ENCODE measurements around the gene PRKCQ.
"Not testable (repeated sequence)": the region's sequence is repeated elsewhere in the genome, so short reads cannot be mapped to it uniquely, and the experiment has no call there.

Gene PRKCQ

DNA sequence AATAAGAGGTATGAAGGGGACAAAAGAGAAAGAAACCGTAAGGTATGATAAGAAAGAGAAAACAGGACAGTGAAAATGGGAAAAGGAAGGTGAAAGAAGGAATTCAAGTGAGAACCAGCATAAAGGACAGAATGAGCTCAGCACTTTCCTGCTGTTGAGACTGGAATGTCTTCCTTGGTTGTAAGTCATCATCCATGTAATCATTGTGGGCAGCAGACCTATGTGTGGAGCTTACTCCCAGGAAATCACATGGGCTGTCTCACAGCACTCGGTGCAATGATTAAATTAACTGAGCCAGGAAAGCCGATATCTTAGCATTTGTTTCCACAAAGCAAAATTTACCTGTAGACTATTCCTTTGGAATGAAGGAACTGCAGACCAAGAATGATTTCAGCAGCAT, 118.1 kb downstream of the PRKCQ start:
- in situ Hi-C loops (cut with MboI; ENCODE audit: low sequenced_read_pairs): no loop called here

DNA sequence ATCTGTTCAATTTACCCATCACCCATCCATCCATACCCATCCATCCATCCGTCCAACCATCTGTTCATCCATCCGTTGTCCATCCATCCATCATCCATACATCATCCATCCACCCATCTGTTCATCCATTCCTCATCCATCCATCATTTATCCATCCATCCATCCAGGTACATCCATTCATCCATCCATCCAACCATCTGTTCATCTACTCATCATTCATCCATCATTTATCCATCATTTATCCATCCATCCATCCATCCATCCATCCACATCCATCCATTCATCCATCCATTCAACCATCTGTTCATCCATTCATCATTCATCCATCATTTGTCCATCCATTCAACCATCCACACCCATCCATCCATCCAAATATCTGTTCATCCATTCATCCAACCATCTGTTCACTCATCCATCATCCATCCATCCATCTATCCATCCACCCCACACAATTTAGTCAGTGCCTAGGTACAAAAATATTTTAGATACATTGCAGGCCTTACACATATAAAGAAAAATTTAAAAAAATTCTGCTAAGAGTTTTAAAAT, 119.1 kb downstream of the PRKCQ start:
- in situ Hi-C loops (cut with MboI; ENCODE audit: low sequenced_read_pairs): no loop called here

DNA sequence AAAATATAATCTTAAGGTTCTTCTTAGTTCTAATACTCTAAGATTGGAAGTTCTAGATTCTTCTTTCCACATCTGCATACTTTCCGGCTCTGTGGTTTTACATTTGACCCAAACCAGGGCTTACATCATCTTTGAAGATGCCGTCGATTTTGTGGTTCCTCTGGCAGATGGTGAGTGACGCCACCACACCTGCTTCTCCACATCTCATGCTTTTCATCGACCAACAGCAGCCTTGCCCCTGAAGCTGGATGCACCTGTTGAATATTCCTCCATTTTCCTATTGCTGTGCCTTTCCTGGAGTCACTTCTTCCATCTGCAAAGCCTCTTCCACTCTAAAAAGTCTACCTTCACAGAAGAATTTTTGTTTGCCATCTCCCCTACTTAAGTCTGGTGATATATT, 121.3 kb downstream of the PRKCQ start:
- in situ Hi-C loops (cut with MboI; ENCODE audit: low sequenced_read_pairs): no loop called here

DNA sequence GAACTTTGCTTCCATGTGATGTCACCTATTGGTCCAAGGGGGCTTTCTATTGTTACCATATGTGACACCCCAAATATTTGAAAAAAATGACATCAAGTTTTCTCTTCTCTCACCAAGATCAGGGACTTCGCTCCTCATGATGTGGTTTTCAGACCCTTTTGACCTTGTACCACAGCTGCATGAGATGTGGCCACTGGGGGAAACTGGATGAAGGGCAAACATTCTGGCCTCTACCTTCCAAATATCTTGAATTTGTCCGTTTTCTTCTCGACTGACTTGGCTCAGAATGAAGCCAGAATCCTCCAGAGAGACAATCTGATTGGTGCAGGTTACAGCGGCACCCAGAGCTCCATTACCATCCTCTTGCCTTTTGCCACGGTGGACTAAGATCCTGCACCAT, 122.7 kb downstream of the PRKCQ start:
- in situ Hi-C loops (cut with MboI; ENCODE audit: low sequenced_read_pairs): no loop called here

DNA sequence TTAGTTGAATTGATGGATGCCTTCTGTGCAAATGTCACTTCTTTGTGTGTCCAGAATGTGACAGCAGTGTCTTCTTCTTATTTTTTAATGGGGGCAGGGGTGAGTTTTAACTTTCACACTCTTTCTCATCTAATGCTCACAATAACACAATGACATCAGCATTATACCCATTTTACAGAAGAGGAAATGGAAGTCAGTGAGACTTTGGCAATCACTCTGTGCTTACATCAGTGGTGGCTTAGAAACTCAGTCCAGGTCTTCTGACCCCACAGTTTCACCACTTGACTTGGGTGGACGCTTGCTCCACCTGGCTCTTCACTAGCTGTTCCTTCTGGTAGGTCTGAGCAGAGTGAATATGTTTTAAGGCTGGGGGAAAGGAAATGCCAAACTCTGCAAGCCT, 124.0 kb downstream of the PRKCQ start:
- in situ Hi-C loops (cut with MboI; ENCODE audit: low sequenced_read_pairs): no loop called here

DNA sequence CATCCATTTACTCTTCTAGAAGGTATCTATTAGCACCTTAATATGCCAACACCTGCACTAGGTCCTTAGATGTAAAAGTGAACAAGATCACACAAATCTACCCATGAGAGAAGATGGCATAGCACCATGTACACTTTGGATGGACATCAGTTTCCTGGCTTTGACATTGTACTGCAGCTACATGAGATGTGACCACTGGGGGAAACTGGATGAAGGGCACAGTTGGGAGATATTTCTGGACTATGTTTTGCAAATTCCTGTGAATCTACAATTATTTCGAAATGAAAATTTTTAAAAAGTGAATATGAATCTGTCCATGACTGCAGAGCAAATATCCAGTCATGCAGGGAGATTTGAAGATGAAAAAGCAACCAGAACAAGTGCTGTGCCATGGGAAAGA, 124.5 kb downstream of the PRKCQ start:
- in situ Hi-C loops (cut with MboI; ENCODE audit: low sequenced_read_pairs): no loop called here

DNA sequence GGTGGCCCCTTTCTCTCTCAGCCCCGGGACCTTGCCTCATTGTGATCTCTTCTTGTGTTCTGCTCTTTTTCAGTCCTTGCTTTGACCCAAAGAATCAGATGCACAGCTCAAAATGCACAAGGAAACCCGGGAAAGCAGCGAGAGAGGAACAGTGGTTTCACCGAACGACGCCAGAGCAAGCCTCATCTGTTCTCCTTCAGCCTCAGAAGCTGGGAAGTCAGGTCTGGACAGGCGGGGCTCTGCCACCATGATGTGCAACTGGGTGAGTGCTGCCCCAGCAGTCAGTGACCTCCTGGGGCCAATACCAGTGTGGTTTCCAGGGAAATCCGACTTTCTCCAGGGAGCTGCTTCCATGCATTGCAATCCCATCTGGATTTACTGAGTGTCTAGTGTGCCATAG, 133.4 kb downstream of the PRKCQ start:
- in situ Hi-C loops (cut with MboI; ENCODE audit: low sequenced_read_pairs): no loop called here

DNA sequence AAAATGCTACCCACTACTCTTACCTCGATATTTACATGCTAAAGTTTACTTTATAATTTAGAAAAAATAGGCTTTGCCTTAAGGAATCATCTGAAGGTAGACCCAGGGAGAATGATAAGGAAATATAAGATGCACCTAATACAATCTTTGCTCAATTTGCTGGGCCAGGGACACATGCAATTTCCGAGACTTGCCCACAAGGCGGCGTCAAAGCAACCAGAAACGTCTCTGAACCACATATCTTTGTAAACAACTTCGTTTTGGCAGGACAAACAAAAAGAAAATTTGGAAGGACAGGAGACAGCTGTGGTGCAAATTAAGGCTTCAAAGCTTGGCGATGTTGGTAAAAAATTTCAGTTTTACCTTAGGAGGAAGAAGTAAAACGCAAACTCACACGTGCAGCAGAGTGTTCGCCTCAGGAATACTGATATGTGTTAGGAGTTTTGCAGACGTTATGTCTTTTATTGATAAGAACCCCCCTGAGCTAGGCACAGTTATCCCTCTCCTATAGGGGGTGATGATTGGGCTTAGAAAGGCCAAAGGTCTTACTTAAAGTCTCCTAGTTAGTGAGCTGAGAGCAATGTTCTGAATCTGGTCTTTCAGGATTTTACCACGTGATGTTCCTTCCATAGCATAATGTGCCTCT, 134.3 kb downstream of the PRKCQ start:
- in situ Hi-C loops (cut with MboI; ENCODE audit: low sequenced_read_pairs): no loop called here

DNA sequence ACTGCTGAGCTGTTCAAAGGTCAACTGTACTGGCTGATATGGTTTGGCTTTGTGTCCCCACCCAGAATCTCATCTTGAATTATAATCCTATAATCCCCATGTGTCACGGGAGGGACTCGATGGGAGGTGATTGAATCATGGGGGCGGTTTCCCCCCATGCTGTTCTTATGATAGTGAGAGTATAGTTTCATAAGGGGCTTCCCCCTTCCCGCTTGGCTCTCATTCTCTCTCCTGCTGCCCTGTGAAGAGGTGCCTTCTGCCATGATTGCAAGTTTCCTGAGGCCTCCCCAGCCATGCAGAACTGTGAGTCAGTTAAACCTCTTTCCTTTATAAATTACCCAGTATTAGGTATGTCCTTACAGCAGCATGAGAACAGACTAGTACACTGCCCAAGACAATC, 140.2 kb downstream of the PRKCQ start:
- in situ Hi-C loops (cut with MboI; ENCODE audit: low sequenced_read_pairs): not testable (repeated sequence)

DNA sequence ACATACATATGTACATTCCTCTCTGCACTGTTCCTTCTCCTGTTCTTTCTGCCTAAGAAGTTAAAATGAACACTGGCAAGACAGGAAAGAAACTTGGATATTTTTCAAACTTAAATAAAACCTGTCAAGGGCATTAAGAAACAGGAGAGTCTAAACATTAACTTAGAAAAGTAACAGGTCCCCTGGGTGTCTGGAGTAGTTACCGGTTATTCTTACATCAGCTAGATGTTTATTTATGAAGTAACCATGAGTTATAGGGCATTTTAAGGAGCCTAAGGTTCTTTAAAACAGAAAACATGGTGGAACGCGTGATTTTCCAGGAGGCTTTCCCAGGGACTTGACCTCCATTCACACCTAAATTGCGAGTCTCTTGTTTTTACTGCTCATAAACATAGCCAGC, 148.2 kb downstream of the PRKCQ start:
- in situ Hi-C loops (cut with MboI; ENCODE audit: low sequenced_read_pairs): no loop called here

DNA sequence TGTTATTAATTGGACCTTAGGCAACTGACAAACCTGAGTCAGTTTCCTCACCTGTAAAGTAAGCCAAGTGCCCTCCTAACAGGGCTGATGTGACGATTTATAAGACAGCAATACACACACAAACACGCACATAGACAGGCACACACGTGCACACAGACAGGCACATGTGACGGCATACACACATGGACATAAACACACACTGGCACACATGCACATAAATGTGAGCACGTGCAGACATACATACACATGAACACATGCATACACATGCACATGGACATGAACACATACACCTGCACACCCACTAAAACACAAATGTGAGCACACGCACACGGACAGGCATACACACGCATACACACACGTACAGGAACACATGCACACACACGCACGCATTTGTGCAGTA, 148.9 kb downstream of the PRKCQ start:
- in situ Hi-C loops (cut with MboI; ENCODE audit: low sequenced_read_pairs): no loop called here

DNA sequence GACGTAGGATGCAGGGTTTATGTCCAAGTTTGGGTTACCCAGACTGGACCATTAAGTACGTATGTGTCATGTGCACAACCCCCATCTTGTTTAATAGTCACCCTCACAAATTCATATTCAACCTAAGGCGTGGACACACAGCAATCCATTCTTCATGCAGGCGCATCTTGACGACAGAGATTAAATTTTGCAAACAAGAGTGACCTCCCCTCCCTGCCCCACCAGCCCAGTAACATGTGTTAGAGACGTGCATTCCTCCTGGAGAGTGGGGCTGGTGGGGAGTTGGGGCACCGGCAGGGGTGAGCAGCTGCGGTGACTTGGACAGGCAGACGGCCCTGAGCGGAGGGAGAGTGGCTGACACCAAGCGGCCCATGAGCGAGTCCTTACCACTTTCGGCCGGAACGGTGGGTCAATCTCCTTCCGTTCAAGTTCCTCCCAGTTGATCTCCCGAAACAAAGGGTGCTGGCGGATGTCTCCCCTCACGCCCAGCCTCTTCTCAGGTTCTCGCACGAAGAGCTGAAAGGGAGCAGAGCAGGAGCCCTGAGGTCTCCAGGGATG, 149.6 kb downstream of the PRKCQ start:
- in situ Hi-C loops (cut with MboI; ENCODE audit: low sequenced_read_pairs): no loop called here

DNA sequence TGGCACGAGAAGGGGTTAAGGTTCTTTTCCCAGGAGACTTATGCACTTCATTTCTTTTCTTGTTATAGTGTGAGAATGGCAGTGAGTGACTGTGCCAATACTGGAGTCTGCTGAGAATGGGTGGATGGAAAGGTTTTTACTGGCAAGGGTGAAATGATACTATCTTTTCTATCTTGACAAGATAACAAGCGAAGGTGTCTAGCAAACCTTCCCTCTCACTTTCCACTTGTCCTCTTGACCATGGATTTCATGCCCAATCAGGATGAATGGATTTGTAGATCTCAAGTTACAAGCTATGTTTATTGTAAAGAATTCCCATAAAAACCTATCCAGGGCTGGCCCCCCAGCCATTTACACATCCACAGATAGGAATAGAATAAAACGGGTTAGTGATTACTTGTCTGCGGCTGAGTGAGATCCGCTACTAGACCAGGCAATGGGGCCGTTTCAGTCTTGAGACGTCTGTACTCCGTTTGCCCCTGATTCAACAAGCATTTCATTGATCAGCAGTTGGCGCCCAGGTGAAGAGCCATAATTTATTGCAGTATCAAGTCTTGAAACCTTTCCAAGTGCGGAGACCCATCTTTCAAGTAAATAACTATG, 152.6 kb downstream of the PRKCQ start:
- in situ Hi-C loops (cut with MboI; ENCODE audit: low sequenced_read_pairs): loop anchor here (10.0 kb wide), 1 partner anchor 237 kb away; no protein-coding TSS in a partner anchor

DNA sequence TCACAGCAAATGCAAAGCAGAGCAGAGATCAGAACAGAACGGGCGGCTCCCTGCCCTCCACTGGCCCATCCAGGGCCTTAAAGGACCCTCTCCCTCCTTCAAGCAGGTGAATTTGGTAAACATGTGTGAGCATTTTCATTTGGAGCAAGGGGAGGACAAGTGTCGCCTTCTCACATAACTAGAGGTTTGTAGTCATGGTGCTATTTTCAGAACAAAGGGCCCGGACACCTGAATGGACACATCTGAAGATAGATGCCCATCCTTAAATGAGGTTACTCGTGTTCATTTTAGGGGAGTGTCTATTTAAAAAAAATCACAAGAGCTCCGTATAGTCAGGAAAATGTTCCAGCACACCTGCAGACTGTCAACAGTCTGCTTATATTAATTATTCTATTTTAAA, 153.8 kb downstream of the PRKCQ start:
- in situ Hi-C loops (cut with MboI; ENCODE audit: low sequenced_read_pairs): loop anchor here (10.0 kb wide), 1 partner anchor 238 kb away; no protein-coding TSS in a partner anchor

DNA sequence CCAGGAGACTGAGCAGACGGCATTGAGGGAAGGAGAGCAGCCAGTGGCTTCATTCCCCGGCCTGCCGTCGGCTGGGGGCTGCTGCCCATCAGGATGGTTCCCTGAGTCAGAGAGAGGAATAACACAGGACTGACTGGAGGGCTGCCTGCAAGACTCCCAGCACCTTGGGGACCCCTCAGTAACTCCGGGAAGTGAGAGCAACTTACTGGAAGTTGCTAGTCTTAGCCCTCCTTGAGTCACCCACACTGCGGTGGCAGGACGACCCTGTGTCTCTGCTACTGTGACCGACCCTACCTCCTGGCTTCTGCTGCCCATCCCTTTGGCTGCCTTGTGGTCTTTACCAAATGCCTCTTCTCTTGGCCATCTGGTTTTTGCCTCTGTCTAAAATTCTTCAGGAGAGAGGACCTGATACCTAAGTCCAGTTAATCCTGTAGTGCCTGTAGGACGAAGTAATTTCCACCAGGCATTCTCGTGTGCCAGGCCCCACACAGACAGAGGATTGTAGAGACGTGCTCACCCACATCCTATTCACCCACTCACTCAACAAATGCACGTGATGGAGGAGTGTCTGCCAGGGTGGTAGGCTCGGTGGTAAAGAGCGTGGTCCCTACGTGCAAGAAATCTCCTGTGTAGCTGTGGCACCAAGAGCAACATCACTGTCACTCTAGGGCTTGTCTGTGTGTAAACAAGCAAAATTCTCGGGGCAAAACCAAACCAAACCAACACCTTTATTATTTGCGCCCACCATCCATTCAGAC, 156.5 kb downstream of the PRKCQ start:
- in situ Hi-C loops (cut with MboI; ENCODE audit: low sequenced_read_pairs): loop anchor here (10.0 kb wide), 1 partner anchor 241 kb away; no protein-coding TSS in a partner anchor

DNA sequence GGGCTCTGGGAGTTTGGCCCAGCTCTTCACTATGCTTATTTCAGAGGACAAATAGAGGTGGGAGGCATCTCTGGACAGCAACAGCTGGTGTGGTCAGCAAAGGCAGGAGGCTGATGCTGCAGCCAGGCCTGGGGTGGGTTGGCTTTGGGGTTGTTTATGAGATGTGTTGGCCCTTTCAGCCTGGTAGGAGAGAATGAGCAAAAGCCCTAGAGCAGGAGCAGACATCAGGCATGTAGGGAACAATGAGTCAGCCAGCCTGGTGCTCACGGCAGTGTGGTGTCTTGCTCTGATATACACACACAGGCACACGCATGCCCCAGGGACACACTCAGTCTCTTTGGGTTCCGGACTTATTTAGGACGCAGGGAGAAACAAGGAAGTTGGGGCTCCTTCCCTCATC, 157.1 kb downstream of the PRKCQ start:
- in situ Hi-C loops (cut with MboI; ENCODE audit: low sequenced_read_pairs): loop anchor here (10.0 kb wide), 1 partner anchor 242 kb away; no protein-coding TSS in a partner anchor

DNA sequence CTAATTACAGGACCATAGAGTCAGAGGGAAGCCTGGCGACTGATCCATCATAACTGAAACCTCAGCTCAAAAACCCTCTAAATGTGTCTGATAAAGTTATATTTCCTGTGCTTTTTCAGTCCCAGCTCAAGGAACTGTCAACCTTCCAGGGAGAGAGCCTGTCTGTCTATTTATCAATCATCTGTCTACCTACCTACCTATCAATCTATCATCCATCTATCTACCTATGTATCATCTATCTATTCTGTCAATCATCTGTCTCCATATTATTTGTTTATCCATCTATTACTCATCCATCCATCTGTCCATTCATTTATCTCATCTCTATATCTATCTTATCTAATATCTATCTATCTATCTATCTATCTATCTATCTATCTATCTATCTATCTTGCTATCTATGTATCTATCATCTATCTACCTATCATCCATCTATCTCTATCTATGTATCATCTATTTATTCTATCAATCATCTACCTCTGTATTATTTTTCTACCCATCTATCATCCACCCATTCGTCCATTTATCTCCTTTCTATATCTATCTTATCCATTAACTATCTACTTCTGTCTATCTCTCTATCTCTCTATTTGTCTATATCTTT, 161.4 kb downstream of the PRKCQ start:
- in situ Hi-C loops (cut with MboI; ENCODE audit: low sequenced_read_pairs): loop anchor here (10.0 kb wide), 1 partner anchor 266 kb away; no protein-coding TSS in a partner anchor

DNA sequence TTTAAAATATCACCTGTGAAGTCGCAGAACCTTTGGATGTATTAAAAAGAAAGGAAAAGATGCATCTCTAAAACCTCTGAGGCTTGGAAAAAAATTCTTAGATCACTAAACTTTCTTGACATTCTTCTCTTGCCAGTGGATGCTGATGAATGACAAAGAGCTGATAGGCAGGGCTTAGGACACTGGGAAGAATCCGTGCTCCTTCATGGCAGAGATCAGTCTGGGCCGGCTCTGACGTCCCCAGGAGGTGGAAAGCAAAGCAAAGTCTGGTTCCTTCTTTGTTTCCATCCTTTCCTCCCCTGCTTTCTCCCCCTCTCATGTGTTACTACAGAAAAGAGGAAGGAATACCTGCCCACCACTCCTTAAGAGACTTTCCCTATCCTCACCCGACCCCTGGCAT, 161.9 kb downstream of the PRKCQ start:
- in situ Hi-C loops (cut with MboI; ENCODE audit: low sequenced_read_pairs): loop anchor here (10.0 kb wide), 1 partner anchor 267 kb away; no protein-coding TSS in a partner anchor

DNA sequence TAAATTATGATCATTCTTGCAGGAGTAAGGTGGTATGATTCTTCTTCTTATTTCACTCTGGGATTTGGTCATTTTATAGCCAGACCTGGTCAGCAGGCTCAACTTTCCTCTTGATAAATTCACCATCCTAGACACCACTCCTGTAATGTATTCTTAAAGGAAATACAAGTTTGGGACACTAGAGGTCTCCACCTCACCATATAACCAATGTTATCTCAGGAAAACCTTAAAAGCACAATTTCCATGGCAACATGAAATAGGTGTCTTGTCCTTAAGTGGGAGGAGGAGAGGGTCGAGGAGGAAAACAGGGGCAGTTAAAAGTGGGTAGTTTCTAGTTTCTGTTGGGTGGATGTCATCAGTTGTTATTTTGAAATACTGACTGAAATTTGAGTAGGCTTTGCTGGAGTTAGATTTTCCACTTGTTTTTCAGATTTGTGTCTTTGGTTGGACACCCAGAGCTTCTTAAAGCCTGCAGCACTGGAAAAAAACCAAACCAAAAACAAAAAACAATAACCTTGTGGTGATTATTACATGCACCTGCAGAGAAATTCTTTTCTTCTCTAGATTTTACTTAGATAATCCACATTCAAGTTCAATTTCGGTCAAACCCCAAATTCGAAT, 163.1 kb downstream of the PRKCQ start:
- in situ Hi-C loops (cut with MboI; ENCODE audit: low sequenced_read_pairs): loop anchor here (10.0 kb wide), 1 partner anchor 268 kb away; no protein-coding TSS in a partner anchor

DNA sequence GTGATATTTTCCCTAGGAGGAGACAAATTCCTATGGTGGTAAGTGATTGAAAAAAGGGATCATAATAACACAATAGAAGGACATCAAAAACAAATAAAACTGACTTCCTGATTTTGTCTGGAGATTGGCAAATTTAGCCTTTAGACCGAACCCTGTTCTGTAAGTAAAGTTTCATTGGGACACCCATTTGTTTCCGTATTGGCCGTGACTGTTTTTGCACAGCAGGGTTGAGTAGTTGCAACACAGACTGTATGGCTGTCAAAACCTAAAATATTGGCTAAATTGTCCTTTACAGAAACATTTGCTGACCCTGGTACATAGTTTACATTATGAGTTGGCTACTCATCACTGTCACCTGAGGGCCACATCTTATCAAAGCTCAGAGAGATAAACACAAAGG, 168.6 kb downstream of the PRKCQ start:
- in situ Hi-C loops (cut with MboI; ENCODE audit: low sequenced_read_pairs): loop anchor here (10.0 kb wide), 1 partner anchor 273 kb away; no protein-coding TSS in a partner anchor
